Panc1 (cell line): ENCODE results near the gene NOL9. TPM values are rescaled to one million over a fixed set of nuclear protein-coding genes. Genes with fewer than 3 reads are reported as not detected.
A peak's percentile ranks its signal among the peaks of the same experiment; 100 is the strongest.

Experiments used
- ATAC-seq: fragments of 200-7000 bp; cut with Tn5 transposase; 2 replicates; pipeline ENCODE4 v1.9.1; 2020; ENCODE audit warnings: mild to moderate bottlenecking, moderate library complexity
- BruUV-seq: library from RNA; stranded (reverse); fragments of 400-500 nt; replicated peaks from 2 replicates; lab custom pipeline; 2021; lab: Mats Ljungman, UMichigan
- CTCF ChIA-PET: fragments of 300-600 bp; sonication (Branson Sonifier 250); formaldehyde crosslinking; loops from one replicate; lab custom pipeline; 2022; ENCODE audit warnings: antibody characterized with exemption; lab: Charles Lee
- POLR2A ChIA-PET: fragments of 300-600 bp; sonication (Branson Sonifier 250); formaldehyde crosslinking; loops from one replicate; lab custom pipeline; 2022; ENCODE audit warnings: antibody characterized with exemption; lab: Charles Lee
- DNase-seq: peaks from one replicate; pipeline ENCODE4 v3.0.0-alpha.2; 2010; ENCODE audit warnings: low read depth, low spot score
- H3K27ac ChIP-seq: 2 replicates; pipeline ENCODE4 v1.5.1; 2011; ENCODE audit warnings: mild to moderate bottlenecking, low read length, inconsistent platforms
- H3K27me3 ChIP-seq: fragments of 200-500 bp; sonication (Bioruptor generic); 2 replicates; pipeline ENCODE4 v1.6.0; 2014; ENCODE audit warnings: low read length, inconsistent platforms; ENCODE audit not compliant: control insufficient read depth, insufficient read depth
- H3K36me3 ChIP-seq: fragments of 200-500 bp; sonication (Bioruptor generic); 2 replicates; pipeline ENCODE4 v1.5.1; 2014; ENCODE audit warnings: inconsistent platforms, mild to moderate bottlenecking, low read length, moderate library complexity; ENCODE audit not compliant: control insufficient read depth, insufficient read depth
- H3K4me1 ChIP-seq: 2 replicates; pipeline ENCODE4 v1.5.1; 2011; ENCODE audit warnings: inconsistent platforms, mild to moderate bottlenecking, low read length, moderate library complexity; ENCODE audit not compliant: control insufficient read depth, insufficient read depth
- H3K4me3 ChIP-seq, 2 experiments: 2 replicates each; pipeline ENCODE4 v1.5.1; 2011 to 2012; ENCODE audit warnings: low read depth in 2 of 2, low read length in 2 of 2, mild to moderate bottlenecking in 2 of 2, inconsistent platforms in 1 of 2, moderate library complexity in 1 of 2
- H3K9me3 ChIP-seq: fragments of 200-500 bp; sonication (Bioruptor generic); 2 replicates; pipeline ENCODE4 v1.5.1; 2014; ENCODE audit warnings: low read depth, mild to moderate bottlenecking, inconsistent platforms, low read length, moderate library complexity; ENCODE audit not compliant: control insufficient read depth, insufficient read depth
- POLR2AphosphoS5 ChIP-seq: IDR thresholded peaks from 2 replicates; pipeline ENCODE4 v1.6.1; 2012; ENCODE audit warnings: mild to moderate bottlenecking, low read depth, low read length, moderate library complexity
- SIN3A ChIP-seq: IDR thresholded peaks from 2 replicates; pipeline ENCODE4 v1.6.1; 2012; ENCODE audit warnings: low read depth, mild to moderate bottlenecking, low read length, moderate library complexity, borderline replicate concordance; ENCODE audit not compliant: insufficient read depth
- TCF7L2 ChIP-seq: IDR thresholded peaks from 2 replicates; pipeline ENCODE4 v1.6.1; 2011; ENCODE audit warnings: mild to moderate bottlenecking, low read depth, low read length, inconsistent platforms
- in situ Hi-C: cut with HindIII; loops from 2 replicates; pipeline ENCODE4 v1.10.0; 2016; ENCODE audit warnings: low sequenced_read_pairs, low pct_unique_long_range_greater_than_20kb
- intact Hi-C: fragments of 100-400 bp; cut with micrococcal nuclease; formaldehyde crosslinking; loops from one replicate; pipeline ENCODE4 v1.10.0; 2022; ENCODE audit not compliant: unreplicated experiment
- total RNA-seq: library from RNA; stranded (reverse); gene quantifications from one replicate; pipeline ENCODE4 v1.2.1, GENCODE V29; 2021; ENCODE audit not compliant: unreplicated experiment
- TF ChIP-seq, protein P1 (sequence below), 2 experiments: IDR thresholded peaks; 2 replicates each; pipeline ENCODE4 v1.6.1; 2011 to 2012; ENCODE audit warnings: low read depth in 2 of 2, control low read depth in 1 of 2, low read length in 1 of 2, mild to moderate bottlenecking in 1 of 2, moderate library complexity in 1 of 2; ENCODE audit not compliant: insufficient read depth in 1 of 2
- TF ChIP-seq, protein P2 (sequence below): fragments of 450-650 bp; IDR thresholded peaks from 2 replicates; pipeline ENCODE4 v1.5.1; 2017; ENCODE audit warnings: mild to moderate bottlenecking

The NOL9 gene
- total RNA-seq, 1 experiment from 2014 or later = 46.4 TPM

DNA sequence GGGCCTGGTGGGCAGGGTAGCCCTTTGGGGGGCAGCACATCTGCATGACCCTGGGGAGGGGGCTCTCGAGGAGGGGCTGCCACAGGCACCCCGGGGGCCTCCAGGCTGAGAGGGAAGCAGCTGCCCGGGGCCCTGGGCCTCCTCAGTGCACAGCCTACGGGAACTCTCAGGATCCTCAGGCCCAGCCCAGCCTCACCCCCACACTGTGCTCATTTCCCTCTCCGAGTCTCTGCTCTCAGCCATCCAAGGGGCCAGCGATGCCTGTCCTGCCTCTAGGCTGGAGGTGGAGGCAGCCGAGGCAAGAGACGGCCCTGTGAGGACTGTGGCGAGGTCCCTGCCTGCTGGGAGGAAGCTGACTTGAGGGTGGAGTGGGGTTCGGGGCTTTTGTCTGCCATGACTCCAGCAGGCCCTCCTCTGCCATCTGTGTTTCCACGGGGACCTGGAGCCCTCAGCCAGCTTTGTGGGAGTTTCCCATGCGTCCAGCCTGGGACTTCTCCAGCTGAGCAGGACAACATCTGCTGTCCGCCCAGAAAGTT, 55.7 kb downstream of the NOL9 start:
- Histone ChIP-seq H3K27me3 (no peaks in the 10 kb centered on the region), H3K36me3 (no peaks in the 10 kb centered on the region), H3K4me3 (no peak overlapping the region), H3K4me1 (peaks cover 13% of the 10 kb centered on the region), H3K27ac (no peak overlapping the region), H3K9me3 (no peaks in the 10 kb centered on the region)
- TF ChIP-seq, protein P1, sequence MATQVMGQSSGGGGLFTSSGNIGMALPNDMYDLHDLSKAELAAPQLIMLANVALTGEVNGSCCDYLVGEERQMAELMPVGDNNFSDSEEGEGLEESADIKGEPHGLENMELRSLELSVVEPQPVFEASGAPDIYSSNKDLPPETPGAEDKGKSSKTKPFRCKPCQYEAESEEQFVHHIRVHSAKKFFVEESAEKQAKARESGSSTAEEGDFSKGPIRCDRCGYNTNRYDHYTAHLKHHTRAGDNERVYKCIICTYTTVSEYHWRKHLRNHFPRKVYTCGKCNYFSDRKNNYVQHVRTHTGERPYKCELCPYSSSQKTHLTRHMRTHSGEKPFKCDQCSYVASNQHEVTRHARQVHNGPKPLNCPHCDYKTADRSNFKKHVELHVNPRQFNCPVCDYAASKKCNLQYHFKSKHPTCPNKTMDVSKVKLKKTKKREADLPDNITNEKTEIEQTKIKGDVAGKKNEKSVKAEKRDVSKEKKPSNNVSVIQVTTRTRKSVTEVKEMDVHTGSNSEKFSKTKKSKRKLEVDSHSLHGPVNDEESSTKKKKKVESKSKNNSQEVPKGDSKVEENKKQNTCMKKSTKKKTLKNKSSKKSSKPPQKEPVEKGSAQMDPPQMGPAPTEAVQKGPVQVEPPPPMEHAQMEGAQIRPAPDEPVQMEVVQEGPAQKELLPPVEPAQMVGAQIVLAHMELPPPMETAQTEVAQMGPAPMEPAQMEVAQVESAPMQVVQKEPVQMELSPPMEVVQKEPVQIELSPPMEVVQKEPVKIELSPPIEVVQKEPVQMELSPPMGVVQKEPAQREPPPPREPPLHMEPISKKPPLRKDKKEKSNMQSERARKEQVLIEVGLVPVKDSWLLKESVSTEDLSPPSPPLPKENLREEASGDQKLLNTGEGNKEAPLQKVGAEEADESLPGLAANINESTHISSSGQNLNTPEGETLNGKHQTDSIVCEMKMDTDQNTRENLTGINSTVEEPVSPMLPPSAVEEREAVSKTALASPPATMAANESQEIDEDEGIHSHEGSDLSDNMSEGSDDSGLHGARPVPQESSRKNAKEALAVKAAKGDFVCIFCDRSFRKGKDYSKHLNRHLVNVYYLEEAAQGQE (IDR thresholded peaks at IDR 0.05; ENCODE audit: insufficient read depth in 1 of 2, low read depth in 2 of 2, low read length in 1 of 2) = no peak
- no peak for TF ChIP-seq TCF7L2
- TF ChIP-seq POLR2AphosphoS5 = no peak
- no peak for TF ChIP-seq SIN3A
- TF ChIP-seq, protein P2, sequence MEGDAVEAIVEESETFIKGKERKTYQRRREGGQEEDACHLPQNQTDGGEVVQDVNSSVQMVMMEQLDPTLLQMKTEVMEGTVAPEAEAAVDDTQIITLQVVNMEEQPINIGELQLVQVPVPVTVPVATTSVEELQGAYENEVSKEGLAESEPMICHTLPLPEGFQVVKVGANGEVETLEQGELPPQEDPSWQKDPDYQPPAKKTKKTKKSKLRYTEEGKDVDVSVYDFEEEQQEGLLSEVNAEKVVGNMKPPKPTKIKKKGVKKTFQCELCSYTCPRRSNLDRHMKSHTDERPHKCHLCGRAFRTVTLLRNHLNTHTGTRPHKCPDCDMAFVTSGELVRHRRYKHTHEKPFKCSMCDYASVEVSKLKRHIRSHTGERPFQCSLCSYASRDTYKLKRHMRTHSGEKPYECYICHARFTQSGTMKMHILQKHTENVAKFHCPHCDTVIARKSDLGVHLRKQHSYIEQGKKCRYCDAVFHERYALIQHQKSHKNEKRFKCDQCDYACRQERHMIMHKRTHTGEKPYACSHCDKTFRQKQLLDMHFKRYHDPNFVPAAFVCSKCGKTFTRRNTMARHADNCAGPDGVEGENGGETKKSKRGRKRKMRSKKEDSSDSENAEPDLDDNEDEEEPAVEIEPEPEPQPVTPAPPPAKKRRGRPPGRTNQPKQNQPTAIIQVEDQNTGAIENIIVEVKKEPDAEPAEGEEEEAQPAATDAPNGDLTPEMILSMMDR = no peak
- POLR2A ChIA-PET = no interaction called here
- DNase-seq = no peak
- in situ Hi-C loops (no loop called here), intact Hi-C loops (no loop called here)
- CTCF ChIA-PET = interaction anchor here (2.1 kb wide), 1 partner anchor 9 kb away, joined by 8 read pairs; no protein-coding TSS in a partner anchor
- ATAC-seq = no peak
- BruUV-seq = no TSS peak

DNA sequence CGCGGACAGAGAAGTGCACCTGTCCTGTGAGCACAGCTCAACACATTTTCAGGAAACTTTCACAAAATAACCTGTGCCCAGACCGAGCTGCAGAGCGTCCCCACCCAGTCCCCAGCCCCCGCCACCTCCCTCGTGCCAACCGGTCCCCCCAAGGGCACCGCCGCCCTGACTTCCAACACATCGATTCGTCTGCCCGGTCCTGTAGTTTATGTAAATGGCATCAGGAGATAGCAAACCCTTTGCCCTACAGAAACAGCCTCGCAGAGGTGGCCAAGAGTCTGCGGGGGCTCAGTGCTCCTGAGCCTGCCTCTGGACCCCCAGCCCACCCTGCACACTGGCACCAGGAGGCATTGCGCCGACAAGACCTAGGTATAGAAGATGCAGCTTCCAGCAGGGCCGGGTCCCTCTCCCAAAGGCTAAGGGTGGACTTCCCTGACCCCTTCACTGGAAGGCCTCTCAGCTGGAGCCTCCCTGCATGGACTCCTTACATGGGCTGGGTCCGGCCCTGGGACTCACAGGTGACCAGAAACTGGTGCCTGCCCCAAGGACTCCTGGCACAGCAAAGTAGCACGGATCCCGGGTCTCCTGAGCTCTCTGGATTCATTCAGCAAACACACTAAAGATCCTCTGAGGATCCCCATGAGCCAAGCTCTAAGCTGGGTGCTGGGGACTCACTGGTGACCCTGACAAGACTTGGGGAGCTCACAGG, 56.3 kb downstream of the NOL9 start:
- TF ChIP-seq TCF7L2 (no peak), POLR2AphosphoS5 (no peak), SIN3A (no peak)
- TF ChIP-seq, protein P2 = no peak
- TF ChIP-seq, protein P1 (IDR thresholded peaks at IDR 0.05; ENCODE audit: insufficient read depth in 1 of 2, low read depth in 2 of 2, low read length in 1 of 2) = no peak
- intact Hi-C loops (no loop called here), in situ Hi-C loops (no loop called here)
- no TSS peak for BruUV-seq
- Histone ChIP-seq H3K4me1 (peaks cover 13% of the 10 kb centered on the region), H3K36me3 (no peaks in the 10 kb centered on the region), H3K27ac (no peak overlapping the region), H3K4me3 (peak overlapping the region; percentile 54 to 59), H3K27me3 (no peaks in the 10 kb centered on the region), H3K9me3 (no peaks in the 10 kb centered on the region)
- CTCF ChIA-PET = interaction anchor here (2.1 kb wide), 1 partner anchor 8 kb away, joined by 8 read pairs; no protein-coding TSS in a partner anchor
- DNase-seq (no peak), ATAC-seq (no peak)
- POLR2A ChIA-PET = no interaction called here
